HG03095 (cell line): Measurements from ENCODE around the gene MAST2.
"Not testable (repeated sequence)": the region's sequence is repeated elsewhere in the genome, so short reads cannot be mapped to it uniquely, and the experiment has no call there.

Source experiments
- ATAC-seq: cut with Tn5 transposase; IDR thresholded peaks from one replicate; pipeline ENCODE4 v1.9.1; 2021; ENCODE audit warnings: moderate library complexity; ENCODE audit not compliant: unreplicated experiment

MAST2 gene

DNA sequence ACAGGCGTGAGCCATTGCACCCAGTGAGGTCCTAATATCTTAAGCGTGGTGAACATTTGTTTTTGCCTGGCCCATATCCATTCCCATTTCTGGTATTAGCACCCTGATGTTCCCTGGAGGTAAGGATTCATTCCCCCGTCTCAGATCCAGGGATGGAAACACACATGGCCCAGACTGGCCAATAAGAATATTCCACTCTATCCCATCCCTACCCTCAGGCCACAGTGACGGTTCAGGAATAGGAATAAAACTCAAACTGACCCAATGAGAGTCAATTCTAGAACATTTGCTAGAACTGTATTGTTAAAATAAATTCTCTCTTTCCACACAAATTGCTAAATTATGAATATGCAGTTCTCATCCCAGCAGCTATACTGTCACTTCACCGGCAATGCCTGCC is 252.9 kb downstream of the MAST2 start:
- ATAC-seq: no peak

DNA sequence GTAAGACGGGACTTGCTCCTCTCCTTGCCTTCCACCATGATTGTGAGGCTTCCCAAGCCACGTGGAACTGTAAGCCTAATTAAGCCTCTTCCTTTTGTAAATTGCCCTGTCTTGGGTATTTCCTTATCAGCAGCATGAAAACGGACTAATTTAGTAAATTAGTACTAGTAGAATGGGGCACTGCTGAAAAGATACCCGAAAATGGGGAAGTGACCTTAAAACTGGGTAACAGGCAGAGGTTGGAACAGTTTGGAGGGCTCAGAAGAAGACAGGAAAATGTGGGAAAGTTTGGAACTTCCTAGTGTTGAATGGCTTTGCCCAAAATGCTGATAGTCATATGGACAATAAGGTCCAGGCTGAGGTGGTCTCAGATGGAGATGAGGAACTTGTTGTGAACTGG is 253.8 kb downstream of the MAST2 start:
- ATAC-seq: not testable (repeated sequence)

DNA sequence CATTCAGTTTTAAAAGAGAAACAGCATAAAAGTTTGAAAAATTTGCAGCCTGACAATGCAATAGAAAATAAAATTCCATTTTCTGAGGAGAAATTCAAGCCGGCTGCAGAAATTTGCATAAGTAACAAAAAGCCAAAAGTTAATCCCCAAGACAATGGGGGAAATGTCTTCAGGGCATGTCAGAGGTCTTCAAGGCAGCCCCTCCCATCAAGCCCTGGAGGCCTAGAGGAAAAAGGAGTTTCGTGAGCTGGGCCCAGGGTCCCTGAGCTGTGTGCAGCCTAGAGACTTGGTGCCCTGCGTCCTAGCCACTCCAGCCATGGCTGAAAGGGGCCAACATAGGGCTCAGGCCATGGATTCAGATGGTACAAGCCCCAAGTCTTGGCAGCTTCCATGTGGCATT is 254.4 kb downstream of the MAST2 start:
- ATAC-seq: no peak

DNA sequence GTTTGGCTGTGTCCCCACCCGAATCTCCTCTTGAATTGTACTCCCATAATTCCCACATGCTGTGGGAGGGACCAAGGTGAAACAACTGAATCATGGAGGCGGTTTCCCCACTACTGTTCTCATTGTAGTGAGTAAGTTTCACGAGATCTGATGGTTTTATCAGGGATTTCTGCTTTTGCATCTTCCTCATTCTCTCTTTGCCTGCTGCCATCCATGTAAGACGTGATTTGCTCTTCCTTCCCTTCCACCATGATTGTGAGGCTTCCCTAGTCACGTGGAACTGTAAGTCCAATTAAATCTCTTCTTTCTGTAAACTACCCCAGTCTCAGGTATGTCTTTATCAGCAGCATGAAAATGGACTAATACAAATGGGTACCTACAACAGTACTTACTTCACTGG is 255.5 kb downstream of the MAST2 start:
- no peak for ATAC-seq

DNA sequence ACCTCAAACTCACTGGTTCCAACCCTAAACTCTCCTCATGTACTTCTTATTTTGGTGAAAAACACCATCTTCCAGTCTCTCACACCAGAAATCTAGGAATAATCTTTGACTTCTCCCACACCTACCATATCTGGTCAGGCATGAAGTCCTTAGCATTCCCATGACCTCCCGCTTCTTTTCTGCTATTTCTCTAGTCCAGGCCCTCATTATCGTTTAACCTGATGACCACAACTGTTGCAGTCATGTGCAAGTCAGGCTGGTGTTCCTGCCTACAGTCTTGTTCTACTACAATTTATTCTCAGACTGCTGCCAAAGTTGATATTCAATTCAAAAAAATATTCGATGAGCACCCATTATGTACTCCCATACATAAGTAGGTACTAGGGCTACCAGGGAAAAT is 257.7 kb downstream of the MAST2 start:
- no peak for ATAC-seq

DNA sequence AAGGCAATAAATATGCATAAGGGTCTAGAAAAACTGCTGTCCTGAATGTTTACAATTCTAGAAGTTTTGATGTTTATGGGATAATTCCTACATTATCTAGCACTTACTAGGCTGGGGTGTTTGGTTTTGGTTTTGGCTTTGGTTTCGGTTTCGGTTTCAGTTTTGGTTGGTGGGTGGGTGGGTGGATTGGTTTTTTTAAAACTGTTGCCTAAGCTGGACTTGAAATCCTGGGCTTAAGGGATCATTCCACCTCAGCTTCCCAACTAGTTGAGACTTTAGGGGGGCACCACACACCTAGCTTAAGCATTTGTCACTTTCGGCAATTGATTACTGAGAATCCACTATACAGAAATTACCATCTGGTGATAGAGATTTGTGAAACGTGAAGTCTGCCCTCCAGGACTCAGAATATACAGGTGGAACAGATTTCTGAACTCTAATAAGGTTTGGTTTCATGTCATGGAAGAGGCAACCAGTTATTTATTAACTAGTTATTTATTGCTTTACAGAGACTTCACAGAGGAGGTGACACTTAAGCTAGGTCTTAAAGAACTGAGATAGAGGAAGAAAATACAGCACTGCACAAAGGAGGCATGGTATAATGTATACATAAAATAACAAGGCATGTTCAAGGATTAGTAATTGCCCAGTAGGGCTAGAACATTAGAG is 259.4 kb downstream of the MAST2 start:
- no peak for ATAC-seq

DNA sequence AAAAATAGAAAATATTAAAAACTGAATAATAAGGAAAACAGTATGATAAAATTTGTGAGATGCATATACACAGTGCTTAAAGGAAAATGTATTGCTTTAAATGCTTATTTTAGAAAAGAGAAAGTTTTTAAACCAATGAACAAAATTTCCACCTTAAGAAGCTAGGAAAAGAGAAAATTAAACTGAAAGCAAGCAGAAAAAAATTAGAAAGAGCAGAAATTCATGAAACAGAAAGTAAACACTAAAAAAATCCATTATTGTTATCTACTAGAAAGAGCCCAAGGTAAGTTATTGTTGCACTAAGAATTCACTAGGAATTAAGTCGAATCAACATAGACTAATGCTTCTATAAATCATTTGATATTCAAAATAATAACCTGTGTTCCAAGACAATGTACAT is 261.3 kb downstream of the MAST2 start:
- no peak for ATAC-seq

DNA sequence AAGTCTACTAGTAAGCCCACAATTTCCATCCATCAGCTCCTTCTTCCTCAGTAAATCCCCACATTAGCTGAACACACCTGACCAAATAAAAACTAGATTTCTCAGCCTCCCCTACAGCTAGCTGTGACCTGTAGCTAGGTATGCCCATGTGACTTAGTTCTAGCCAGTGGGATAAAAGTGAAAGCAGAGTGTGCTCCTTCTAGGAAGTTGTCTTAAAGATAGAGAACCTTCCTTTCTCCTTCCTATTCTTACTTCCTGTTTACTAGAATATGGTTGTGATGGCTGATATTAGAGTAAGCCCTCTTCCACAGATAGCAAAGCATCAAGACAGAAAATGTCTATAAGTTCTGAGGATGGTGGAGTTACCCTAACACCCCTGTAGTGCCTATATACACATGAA is 262.0 kb downstream of the MAST2 start:
- ATAC-seq: no peak

DNA sequence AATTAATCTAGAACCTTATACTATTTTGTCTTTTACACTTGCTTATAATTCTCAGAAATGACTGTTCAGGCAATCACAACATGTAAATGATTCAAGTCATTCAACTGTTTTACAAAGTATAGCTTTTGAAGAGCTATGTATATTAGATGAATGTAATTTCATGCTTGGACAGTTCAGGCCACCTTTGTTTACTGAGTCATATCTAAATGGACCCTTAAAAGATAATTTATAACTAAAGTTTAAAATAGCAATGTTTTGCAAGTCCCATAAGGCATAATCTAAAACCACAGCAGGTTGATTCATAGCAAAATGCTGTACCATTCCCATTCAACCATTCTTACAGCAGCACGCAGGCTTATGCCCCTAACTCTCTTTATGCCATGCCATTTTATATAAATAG is 264.2 kb downstream of the MAST2 start:
- no peak for ATAC-seq

DNA sequence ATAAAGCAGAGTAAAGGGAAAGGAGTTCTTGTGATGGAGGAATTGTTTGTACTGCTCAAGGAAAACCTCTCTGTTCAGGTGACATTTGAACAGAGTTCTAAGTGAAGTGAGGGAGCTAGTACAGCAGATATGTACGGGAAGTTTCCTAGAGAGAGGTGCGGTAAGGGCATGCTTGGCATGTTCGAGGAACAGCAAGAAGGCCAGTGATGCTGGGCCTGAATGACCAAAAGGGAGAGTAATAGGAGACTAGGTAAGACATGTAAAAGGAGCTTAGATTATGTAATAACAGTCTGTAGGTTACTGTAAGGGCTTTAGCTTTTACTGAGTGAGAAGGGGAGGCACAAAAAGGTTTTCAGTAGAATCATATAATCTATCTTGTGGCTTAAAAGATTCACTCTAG is 265.1 kb downstream of the MAST2 start:
- ATAC-seq: no peak

DNA sequence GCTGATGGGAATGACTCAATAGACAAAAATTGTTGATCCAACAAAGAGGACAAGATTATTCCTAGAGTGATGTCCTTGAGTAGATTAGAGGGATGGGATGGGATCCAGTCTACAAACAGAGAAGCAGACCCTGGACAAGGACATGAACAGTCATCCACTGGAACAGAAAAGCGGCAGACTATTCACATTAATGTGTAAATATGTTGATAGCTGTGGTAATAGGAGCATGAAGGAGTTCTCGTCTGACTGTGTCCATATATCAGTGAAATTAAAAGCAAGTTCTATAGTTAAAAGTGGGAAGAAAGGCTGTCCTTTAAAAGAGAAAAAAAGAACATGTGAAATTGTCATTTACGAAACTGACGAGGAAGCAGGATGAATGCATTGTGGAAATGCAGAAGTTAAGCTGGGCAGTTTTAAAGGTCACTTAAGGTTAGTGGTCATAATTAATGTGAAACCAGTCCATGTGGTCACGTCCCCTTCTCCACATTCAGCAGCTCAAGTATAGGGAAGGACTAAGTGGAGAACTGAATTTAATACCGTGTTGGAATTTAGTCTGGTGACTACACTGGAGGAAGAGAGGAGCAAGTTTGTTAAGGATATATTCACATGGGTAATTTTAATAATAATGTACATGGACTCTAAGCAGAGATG is 266.9 kb downstream of the MAST2 start:
- no peak for ATAC-seq

DNA sequence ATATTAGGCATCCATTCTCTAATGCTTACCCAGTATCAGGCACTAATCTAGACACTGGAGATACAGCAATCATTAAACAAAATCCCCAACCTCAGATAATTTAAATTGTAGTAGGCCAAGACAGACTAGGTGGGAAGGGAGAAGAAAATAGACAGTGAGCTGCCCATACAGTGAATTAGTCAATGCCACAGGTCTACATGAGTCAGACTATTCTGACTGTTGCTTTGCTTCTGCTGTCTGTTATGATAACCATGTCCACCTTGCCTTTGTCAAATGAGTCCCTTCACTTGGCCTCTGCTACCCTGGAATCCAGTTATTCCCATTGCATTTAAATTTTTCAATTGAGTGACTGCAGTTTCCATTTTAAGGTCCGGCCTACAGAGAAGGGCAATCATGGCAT is 269.6 kb downstream of the MAST2 start:
- no peak for ATAC-seq

DNA sequence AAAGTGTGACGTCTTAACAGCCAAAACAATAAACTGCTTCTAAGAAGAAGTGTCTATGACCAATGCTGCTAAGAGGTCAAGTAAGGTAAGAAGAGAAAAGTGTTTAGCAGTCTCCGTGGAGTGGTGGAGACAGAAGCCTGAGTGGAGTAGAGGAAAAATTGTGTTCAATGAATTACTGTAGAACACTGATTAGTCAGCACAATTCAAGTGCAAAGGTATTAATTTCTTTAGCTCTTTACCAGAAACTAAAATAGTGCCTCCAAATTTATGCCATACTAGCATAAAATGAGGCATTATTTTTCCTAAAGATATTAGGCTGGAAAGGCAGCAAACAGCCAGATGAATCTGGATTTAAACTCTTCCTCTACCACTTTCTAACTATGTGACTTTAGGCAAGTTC is 272.9 kb downstream of the MAST2 start:
- no peak for ATAC-seq

DNA sequence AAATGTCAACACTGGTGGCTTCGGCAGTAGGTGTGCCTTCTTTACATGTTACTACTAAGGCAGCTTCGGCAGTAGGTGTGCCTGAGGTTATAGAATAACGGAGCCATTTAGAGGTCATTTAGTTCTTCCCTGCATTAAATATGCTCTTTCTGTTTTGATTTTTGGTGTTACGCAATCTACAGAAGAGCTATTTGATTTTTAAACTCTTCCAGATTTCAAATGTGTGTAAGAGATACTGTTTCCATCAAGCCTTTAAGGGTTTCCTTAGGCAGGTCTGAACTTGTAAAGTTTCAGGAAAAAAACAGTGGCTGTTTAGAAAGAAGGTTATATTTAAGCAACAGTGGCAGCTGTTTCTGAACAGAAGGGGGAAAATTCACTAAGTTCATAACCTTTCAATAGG is 274.2 kb downstream of the MAST2 start:
- no peak for ATAC-seq

DNA sequence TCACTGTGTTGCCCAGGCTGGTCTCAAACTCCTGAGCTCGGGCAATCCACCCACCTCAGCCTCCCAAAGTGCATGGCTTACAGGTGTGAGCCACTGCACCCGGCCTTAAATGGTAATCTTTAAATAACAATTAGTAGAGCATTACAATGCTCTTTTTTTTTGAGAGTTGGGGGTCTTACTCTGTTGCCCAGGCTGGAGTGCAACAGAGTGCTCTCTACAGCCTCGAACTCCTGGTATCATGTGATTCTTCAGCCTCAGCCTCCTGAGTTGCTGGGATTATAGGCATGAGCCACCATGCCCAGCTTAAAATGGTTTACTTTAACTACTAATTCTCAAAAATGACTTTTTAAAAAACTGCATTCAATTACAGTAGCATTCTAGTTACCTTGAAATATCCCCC is 276.8 kb downstream of the MAST2 start:
- no peak for ATAC-seq

DNA sequence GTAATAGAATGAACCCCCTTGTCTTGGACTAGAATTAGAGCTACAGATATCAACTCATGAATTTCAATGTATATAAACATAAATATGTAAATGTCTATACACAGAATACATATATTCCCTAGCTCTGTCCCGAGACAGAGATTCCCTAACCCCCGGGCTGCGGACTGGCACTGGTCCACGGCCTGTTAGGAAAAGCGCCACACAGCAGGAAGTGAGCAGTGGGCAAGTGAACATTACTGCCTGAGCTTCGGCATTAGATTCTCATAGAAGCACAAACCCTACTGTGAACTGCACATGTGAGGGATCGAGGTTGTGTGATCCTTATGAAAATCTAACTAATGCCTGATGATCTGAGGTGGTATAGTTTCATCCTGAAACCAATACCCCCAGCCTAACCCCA is 277.8 kb downstream of the MAST2 start:
- no peak for ATAC-seq

DNA sequence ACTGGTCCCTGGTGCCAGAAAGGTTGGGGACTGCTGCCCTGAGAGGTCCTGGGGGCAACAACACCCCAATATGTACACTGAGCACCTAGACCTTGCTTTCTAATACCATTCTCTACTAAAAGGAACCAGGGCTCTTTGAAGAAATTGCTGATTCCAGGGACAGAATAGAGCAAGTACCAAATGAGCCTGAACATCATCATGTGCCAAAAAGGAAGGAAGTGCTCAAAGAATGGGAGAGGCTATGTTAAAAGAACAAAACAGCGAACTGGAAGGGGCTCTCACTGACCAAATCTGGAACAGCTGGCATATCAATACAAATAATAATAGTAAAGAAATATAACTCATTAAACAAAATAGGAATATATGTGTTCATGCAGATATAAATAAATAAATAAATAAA is 278.2 kb downstream of the MAST2 start:
- no peak for ATAC-seq

DNA sequence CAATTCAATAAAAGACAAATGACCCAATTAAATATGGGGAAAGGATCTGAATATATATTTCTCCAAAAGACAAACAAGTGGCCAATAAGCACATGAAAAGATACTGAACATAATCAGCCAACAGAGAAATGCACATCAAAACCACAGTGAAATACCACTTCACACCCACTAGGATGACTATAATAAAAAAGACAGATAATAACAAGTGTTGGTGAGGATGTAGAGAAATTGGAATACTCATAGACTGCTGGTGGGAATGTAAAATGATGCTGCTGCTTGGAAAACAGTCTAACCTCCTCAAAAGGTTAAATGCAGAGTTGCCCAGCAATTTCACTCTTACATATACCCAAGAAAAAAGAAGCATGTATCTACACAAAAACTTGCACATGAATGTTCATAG is 280.2 kb downstream of the MAST2 start:
- ATAC-seq: no peak

DNA sequence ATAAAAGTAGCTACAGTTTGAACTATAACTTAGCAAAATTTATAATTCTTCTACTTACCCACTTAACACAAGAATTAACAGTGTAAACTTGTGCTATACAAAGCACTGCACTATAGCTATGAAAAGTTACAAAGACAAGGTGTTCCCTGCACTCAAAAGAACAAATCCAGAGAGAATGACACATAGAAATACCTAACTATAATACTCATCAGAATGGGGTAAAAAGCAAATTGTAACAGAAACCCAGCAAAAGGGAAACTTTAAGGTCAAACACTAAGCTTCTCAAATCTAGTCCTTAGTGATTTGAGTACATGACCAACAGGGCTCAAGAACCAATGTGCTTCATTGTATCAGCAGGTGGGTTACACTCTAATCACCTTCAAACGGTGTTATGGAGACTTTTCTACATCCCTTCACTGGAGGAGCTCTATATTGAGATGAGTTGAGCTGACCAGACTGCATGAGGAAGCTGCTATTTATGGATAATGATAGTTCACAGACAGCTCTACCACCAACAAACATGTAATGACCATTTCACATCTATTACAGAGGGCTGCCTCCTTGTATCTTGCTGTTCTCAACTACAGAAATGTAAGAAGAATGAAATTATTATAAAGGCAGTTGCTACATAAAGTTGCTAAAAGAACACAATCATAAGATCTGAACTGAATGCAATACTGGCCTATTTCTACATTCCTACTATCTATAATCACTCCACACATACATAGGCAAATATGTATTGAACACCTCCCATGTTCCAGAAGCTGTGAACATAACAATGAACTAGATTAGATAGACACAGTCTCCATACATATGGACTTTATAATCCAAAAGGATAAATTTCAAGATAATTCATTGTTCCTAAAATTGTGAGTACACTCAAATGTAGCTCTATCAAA is 281.4 kb downstream of the MAST2 start:
- no peak for ATAC-seq
